ENCODE measurements around the gene RAB3D. TPM values are rescaled to one million over a fixed set of nuclear protein-coding genes. Genes with fewer than 3 reads are reported as not detected.

RAB3D gene, protein sequence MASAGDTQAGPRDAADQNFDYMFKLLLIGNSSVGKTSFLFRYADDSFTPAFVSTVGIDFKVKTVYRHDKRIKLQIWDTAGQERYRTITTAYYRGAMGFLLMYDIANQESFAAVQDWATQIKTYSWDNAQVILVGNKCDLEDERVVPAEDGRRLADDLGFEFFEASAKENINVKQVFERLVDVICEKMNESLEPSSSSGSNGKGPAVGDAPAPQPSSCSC
- 1 to 10 TPM; 2.7 to 4.5 (median 4.0) TPM for total RNA-seq
- long read RNA-seq, partial matches to known transcripts: 0 of 1 reads
- long read RNA-seq, other reads (novel, unspliced or antisense): 1 of 1 reads

DNA sequence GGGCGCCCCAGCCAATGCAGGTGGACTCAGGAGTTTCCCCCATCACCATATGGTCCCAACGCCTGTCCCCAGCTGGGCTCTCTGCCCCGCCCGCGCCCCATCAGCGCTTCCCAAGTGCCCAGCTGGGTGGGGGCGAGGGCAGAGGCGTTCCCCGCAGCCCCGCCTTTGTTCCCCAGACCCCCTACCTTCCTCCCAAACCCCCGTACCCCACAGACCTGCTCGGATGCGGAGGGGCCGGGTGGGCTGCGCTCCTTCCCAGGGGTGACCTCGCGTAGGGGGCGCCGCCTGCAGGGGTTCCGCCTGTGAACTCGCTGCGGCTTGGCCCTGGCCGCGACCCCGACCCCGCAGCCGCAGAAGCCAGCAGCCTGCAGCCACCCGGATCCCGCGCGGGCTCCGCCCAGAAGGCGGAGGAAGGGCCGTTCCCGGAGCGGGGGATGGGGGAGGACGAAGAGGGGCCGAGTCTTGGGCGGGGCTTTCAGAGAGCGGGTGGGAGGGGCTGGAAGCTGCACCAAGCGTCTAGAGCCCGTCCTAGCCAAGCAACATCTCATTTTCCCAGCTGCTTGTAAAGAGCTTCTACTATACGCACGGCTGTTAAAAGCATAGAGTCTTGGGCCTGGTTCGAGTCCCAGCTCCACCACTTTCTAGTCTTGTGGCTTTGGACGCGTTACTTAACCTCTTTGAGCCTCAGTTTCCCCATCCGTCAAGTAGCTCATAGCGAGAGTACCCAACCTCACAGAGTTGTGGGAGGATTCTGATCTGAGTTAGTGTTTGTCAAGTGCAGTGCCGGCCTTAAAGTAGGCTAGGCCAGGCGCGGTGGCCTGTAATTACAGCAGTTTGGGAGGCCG is at the start of gene RAB3D:
Gene RAB3D (minus strand): TSS at position 404 of the 845 bp plus-strand sequence. CDS start 2,258 bp downstream, outside the sequence.
- H3K4me3 ChIP-seq: peak within 1 kb of the TSS; percentile 43 to 61 (median 46)
- intact Hi-C loops (cut with DNase I): no loop called here
- TF ChIP-seq, protein P1, sequence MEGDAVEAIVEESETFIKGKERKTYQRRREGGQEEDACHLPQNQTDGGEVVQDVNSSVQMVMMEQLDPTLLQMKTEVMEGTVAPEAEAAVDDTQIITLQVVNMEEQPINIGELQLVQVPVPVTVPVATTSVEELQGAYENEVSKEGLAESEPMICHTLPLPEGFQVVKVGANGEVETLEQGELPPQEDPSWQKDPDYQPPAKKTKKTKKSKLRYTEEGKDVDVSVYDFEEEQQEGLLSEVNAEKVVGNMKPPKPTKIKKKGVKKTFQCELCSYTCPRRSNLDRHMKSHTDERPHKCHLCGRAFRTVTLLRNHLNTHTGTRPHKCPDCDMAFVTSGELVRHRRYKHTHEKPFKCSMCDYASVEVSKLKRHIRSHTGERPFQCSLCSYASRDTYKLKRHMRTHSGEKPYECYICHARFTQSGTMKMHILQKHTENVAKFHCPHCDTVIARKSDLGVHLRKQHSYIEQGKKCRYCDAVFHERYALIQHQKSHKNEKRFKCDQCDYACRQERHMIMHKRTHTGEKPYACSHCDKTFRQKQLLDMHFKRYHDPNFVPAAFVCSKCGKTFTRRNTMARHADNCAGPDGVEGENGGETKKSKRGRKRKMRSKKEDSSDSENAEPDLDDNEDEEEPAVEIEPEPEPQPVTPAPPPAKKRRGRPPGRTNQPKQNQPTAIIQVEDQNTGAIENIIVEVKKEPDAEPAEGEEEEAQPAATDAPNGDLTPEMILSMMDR (IDR thresholded peaks at IDR 0.05): no peak
- peak; percentile 26 for TF ChIP-seq POLR2A (IDR thresholded peaks at IDR 0.05)

DNA sequence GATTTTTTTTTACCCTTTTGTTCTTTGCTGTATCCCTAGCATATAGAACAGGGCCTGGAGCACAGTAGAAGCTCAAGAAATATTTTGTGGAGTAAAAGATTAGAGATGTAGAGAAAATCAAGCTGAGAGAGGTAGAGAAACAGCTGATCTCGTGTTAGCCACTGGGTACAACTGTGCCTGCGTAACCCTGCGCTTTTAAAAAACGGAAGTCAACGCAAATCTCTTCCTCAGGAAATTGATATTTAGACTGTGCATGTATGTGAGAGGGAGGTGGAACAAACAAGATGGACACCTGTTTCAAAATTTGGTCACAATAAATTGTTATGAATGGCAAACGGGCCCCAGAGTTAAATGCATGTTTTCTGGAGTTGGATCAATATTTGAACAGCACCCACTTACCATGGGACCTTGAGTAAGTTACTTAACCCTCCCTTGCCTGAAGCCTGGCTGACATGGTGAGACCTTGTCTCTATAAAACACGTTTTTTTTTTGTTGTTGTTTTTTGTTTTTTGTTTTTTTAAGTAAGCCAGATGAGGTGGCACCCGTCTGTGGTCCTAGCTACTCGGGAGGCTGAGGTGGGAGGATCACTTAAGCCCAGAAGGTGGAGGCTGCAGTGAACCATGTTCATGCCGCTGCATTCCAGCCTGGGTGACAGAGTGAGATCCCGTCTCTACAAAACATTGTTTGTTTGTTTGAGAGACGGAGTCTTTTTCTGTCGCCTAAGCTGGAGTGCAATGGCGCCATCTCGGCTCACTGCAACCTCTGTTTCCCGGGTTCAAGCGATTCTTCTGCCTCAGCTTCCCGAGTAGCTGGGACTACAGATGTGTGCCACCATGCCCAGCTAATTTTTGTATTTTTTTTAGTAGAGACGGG is 47.9 kb upstream of the RAB3D start:
- TF ChIP-seq, protein P1 (IDR thresholded peaks at IDR 0.05): no peak
- TF ChIP-seq POLR2A (IDR thresholded peaks at IDR 0.05): no peak
- Histone ChIP-seq H3K4me3 (no peak overlapping the region), H3K4me1 (no peaks in the 10 kb centered on the region), H3K27ac (peak overlapping the region in 2 of 3 donors; percentile 5 to 40), H3K27me3 (no peaks in the 10 kb centered on the region), H3K36me3 (no peaks in the 10 kb centered on the region), H3K9me3 (no peaks in the 10 kb centered on the region)
- intact Hi-C loops (cut with DNase I): loop anchor here in 1 of 2 donors (10.0 kb wide), 1 partner anchor 57 kb away; no protein-coding TSS in a partner anchor
- ATAC-seq (peak in 3 of 4 donors; percentile 7 to 24 (median 8)), DNase-seq (no peak)
- WGBS (ENCODE audit: insufficient coverage, low coverage, low lambda C conversion rate, missing lambda C conversion rate): 64% methylated on average over 15 of the region's 19 CpGs

More for the DNA sequence above, at the start of gene RAB3D:
- Histone ChIP-seq H3K9me3 (no peaks in the 10 kb centered on the region), H3K27ac (peak within 1 kb of the TSS; percentile 8 to 57 (median 36)), H3K27me3 (no peaks in the 10 kb centered on the region), H3K36me3 (peaks cover 0 to 10% (median 5%) of the 10 kb centered on the region in 4 donors), H3K4me1 (peaks cover 0 to 22% (median 6%) of the 10 kb centered on the region in 4 donors)
- ATAC-seq (peak; percentile 78 to 95 (median 89)), DNase-seq (peak; percentile 87 to 93 (median 91))
- 28% methylated on average over 28 of the region's 53 CpGs for WGBS (ENCODE audit: insufficient coverage, low coverage, low lambda C conversion rate, missing lambda C conversion rate)

DNA sequence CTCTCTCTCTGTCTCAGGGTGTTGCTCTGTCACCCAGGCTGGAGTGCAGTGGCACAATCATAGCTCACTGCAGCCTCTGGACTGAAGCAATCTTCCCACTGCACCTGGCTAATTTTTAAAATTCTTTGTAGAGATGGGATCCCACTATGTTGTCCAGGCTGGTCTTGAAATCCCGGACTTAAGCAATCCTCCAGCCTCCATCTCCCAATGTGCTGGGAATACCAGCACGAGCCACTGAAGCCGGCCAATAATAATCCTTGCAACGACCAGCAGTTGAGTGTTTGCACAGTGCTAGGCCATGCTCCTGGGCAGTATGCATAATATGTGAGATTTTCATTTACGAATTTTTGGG is 45.3 kb upstream of the RAB3D start:
- no peaks in the 10 kb centered on the region for H3K9me3 ChIP-seq
- H3K36me3 ChIP-seq: no peaks in the 10 kb centered on the region
- no peak overlapping the region for H3K27ac ChIP-seq
- TF ChIP-seq, protein P1 (IDR thresholded peaks at IDR 0.05): no peak
- no peak for TF ChIP-seq POLR2A (IDR thresholded peaks at IDR 0.05)
- no peaks in the 10 kb centered on the region for H3K27me3 ChIP-seq
- ATAC-seq (no peak), DNase-seq (no peak)
- 88% methylated on average over 5 of the region's 5 CpGs for WGBS (ENCODE audit: insufficient coverage, low coverage, low lambda C conversion rate, missing lambda C conversion rate)
- intact Hi-C loops (cut with DNase I): loop anchor here in 1 of 2 donors (10.0 kb wide), 1 partner anchor 60 kb away; no protein-coding TSS in a partner anchor
- no peak overlapping the region for H3K4me3 ChIP-seq
- H3K4me1 ChIP-seq: peaks cover 0 to 9% (median 3%) of the 10 kb centered on the region in 4 donors

DNA sequence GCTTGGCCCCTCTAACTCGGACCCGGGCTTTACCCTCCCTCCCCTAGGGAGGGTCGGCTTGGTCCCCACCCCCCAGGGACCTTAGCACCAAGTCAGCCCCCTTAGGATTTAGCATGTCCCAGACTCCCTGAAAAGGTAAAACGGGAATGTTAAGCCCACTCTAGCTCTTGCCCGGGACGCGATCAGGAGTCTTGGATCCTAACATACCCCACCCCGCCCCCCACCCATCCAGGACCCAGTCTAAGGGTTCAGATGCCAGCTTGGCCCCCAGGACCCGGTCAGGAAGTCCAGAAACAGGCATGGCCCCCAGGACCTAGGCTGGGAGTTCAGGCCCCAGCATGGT is 44.2 kb upstream of the RAB3D start:
- H3K36me3 ChIP-seq: no peaks in the 10 kb centered on the region
- H3K27me3 ChIP-seq: no peaks in the 10 kb centered on the region
- H3K4me3 ChIP-seq: peak overlapping the region; percentile 42 to 52 (median 47)
- no peak for DNase-seq
- no peaks in the 10 kb centered on the region for H3K9me3 ChIP-seq
- ATAC-seq: no peak
- WGBS (ENCODE audit: insufficient coverage, low coverage, low lambda C conversion rate, missing lambda C conversion rate): 7% methylated on average over 7 of the region's 9 CpGs
- peaks cover 0 to 9% (median 3%) of the 10 kb centered on the region in 4 donors for H3K4me1 ChIP-seq
- intact Hi-C loops (cut with DNase I): loop anchor here in 1 of 2 donors (10.0 kb wide), 1 partner anchor 61 kb away; no protein-coding TSS in a partner anchor
- peak overlapping the region; percentile 53 to 72 (median 67) for H3K27ac ChIP-seq
- no peak for TF ChIP-seq POLR2A (IDR thresholded peaks at IDR 0.05)
- TF ChIP-seq, protein P1 (IDR thresholded peaks at IDR 0.05): no peak

Measured in right lobe of liver (tissue), 6 donors.